H1 (cell line): ENCODE results near the gene ABHD16A. TPM values are rescaled to one million over a fixed set of nuclear protein-coding genes. Genes with fewer than 3 reads are reported as not detected.

ENCODE experiments used
- CREB1 ChIP-seq: IDR thresholded peaks from 2 replicates; pipeline ENCODE4 v1.6.1; 2012; ENCODE audit warnings: inconsistent platforms
- FOSL1 ChIP-seq: IDR thresholded peaks from 2 replicates; pipeline ENCODE4 v1.6.1; 2011; ENCODE audit warnings: mild to moderate bottlenecking, low read depth, low read length, moderate library complexity; ENCODE audit not compliant: insufficient read depth
- HDAC2 ChIP-seq, 2 experiments: fragments of 300-600 bp in 1 of 2; sonication (generic) in 1 of 2; IDR thresholded peaks; 2 replicates each; pipeline ENCODE4 v1.6.1; 2011 to 2012; ENCODE audit warnings: low read depth in 2 of 2, low read length in 2 of 2, mild to moderate bottlenecking in 2 of 2, moderate library complexity in 2 of 2, borderline replicate concordance in 1 of 2, inconsistent platforms in 1 of 2
- NANOG ChIP-seq: IDR thresholded peaks from 2 replicates; pipeline ENCODE4 v1.6.1; 2011; ENCODE audit warnings: low read length, low read depth, mild to moderate bottlenecking, inconsistent platforms; ENCODE audit not compliant: insufficient read depth, poor library complexity, severe bottlenecking
- POU5F1 ChIP-seq: IDR thresholded peaks from 2 replicates; pipeline ENCODE4 v1.6.1; 2011; ENCODE audit warnings: low read depth, mild to moderate bottlenecking, low read length, moderate library complexity
- SIN3A ChIP-seq, 2 experiments: IDR thresholded peaks in 1 of 2; conservative IDR thresholded peaks in 1 of 2; 2 replicates each; pipeline ENCODE4 v1.6.1; 2011 to 2012; ENCODE audit warnings: low read length in 2 of 2, improper control_type of control experiment in 1 of 2, low read depth in 1 of 2, mild to moderate bottlenecking in 1 of 2
- SP1 ChIP-seq: IDR thresholded peaks from 2 replicates; pipeline ENCODE4 v1.6.1; 2011; ENCODE audit warnings: low read depth, low read length
- SUZ12 ChIP-seq: fragments of 200-600 bp; sonication (generic); IDR thresholded peaks from 2 replicates; pipeline ENCODE4 v1.6.1; 2012; ENCODE audit warnings: mild to moderate bottlenecking, inconsistent platforms, low read length, moderate library complexity, mixed read lengths
- polyA plus RNA-seq, 7 experiments: library from polyadenylated mRNA; depleted of rRNA in 3 of 7; stranded (reverse) in 5 of 7; unstranded in 2 of 7; fragments of >200 nt in 5 of 7; fragments of 200-250 nt in 2 of 7; gene quantifications; 1 replicate in 5 of 7; 2 replicates in 1 of 7; 4 replicates in 1 of 7; pipeline versions ENCODE4 v1.2.1 to v1.2.3, GENCODE V29; 2011 to 2013; ENCODE audit warnings: missing spikeins in 2 of 7, mixed read lengths in 2 of 7
- total RNA-seq: library from RNA; stranded (reverse); fragmentation: NEBNext Ultra II Directional; extraction: Animal tissue kit (Norgen Biotek cat#: 25700); gene quantifications from 2 replicates; pipeline ENCODE4 v1.2.1, GENCODE V29; 2021
- TF ChIP-seq, protein P1 (sequence below): IDR thresholded peaks from 2 replicates; pipeline ENCODE4 v1.6.1; 2011; ENCODE audit warnings: low read depth, mild to moderate bottlenecking, low read length; ENCODE audit not compliant: insufficient read depth

Gene ABHD16A
- total and polyA plus RNA-seq, 2 of the 8 experiments (the other 6 are each of a cell fraction or from before 2014, with no cell fraction given): 32.9 to 40.2 TPM

DNA sequence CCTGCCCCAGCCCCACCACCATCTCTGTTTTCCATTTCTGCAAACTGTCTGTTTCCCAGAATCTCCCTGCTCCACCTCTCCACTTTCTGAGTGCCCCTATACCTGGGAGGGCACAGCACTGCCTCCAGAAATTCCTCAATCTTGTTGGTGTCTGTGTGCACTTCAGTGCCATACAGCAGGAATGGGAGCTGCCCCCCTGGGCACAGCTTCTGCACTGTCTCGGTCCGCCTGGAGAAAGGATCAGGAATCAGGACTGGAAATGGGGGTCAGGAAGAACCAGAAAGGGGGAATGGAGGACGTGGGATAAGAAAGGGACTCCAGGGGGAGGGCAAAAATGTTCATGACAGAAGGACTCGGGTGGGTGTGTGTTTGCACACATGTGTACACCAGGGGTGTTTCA is 30.6 kb upstream of the ABHD16A start (continued):
- no peak for TF ChIP-seq SUZ12
- TF ChIP-seq, protein P1, sequence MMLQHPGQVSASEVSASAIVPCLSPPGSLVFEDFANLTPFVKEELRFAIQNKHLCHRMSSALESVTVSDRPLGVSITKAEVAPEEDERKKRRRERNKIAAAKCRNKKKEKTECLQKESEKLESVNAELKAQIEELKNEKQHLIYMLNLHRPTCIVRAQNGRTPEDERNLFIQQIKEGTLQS: no peak
- TF ChIP-seq CREB1: no peak
- TF ChIP-seq SP1: no peak
- no peak for TF ChIP-seq FOSL1
- no peak for TF ChIP-seq POU5F1
- no peak for TF ChIP-seq HDAC2 (IDR thresholded peaks at IDR 0.05; ENCODE audit: borderline replicate concordance in 1 of 2, low read depth in 2 of 2, low read length in 2 of 2)
- no peak for TF ChIP-seq NANOG
- no peak for TF ChIP-seq SIN3A (conservative IDR thresholded peaks at IDR 0.05 in 1 of 2, IDR thresholded peaks at IDR 0.05 in 1 of 2; ENCODE audit: low read depth in 1 of 2, low read length in 2 of 2)
